T-cell (primary cell): Measurements from ENCODE around the gene C9orf85. TPM values are rescaled to one million over a fixed set of nuclear protein-coding genes. Genes with fewer than 3 reads are reported as not detected.
"Not testable (repeated sequence)": the region's sequence is repeated elsewhere in the genome, so short reads cannot be mapped to it uniquely, and the experiment has no call there.

Experiments
- ATAC-seq, 4 experiments: fragments of 200-7000 bp in 3 of 4; fragments of 150-1000 bp in 1 of 4; cut with Tn5 transposase; replicated peaks in 1 of 4; 1 replicate in 3 of 4; 2 replicates in 1 of 4; pipeline ENCODE4 v1.10.0; 2021; ENCODE audit warnings: moderate library complexity in 3 of 4, mild to moderate bottlenecking in 2 of 4, moderate number of reproducible peaks in 1 of 4
- CTCF ChIA-PET, 2 donors: fragments of 300-600 bp; sonication (Branson Sonifier 250); formaldehyde crosslinking; loops; one replicate each; lab custom pipeline; 2022; ENCODE audit warnings: antibody characterized with exemption in 2 of 2; lab: Charles Lee
- POLR2A ChIA-PET, 2 donors: fragments of 300-600 bp; sonication (Branson Sonifier 250); formaldehyde crosslinking; loops; one replicate each; lab custom pipeline; 2022; ENCODE audit warnings: antibody characterized with exemption in 2 of 2; lab: Charles Lee
- DNase-seq, 35 experiments: peaks; one replicate each; pipeline versions ENCODE4 v3.0.0 to v3.0.0-alpha.2; 2013 to 2023
- H3K27ac ChIP-seq: one replicate; pipeline ENCODE4 v1.5.1; 2013; ENCODE audit warnings: low read length
- H3K27me3 ChIP-seq, 2 experiments: replicated peaks in 1 of 2; 1 replicate in 1 of 2; 2 replicates in 1 of 2; pipeline versions ENCODE4 v1.6.1 to v1.7.0; 2013; ENCODE audit warnings: low read length in 1 of 2, mixed read lengths in 1 of 2; ENCODE audit not compliant: control insufficient read depth in 2 of 2, insufficient read depth in 2 of 2; ENCODE audit errors: extremely low read depth in 1 of 2
- H3K36me3 ChIP-seq, 2 donors: 1 replicate in 1 of 2; 2 replicates in 1 of 2; pipeline versions ENCODE4 v1.6.1 to v1.7.0; 2013; ENCODE audit warnings: low read length in 1 of 2; ENCODE audit not compliant: control insufficient read depth in 2 of 2, insufficient read depth in 1 of 2; ENCODE audit errors: extremely low read depth in 1 of 2
- H3K4me1 ChIP-seq, 2 experiments: 1 replicate in 1 of 2; 2 replicates in 1 of 2; pipeline versions ENCODE4 v1.6.1 to v1.7.0; 2013; ENCODE audit warnings: low read length in 2 of 2, mixed read lengths in 1 of 2; ENCODE audit not compliant: insufficient read depth in 2 of 2, control insufficient read depth in 1 of 2; ENCODE audit errors: extremely low read depth in 1 of 2
- H3K4me3 ChIP-seq, 2 donors: 1 replicate in 1 of 2; 2 replicates in 1 of 2; pipeline versions ENCODE4 v1.5.1 to v1.7.0; 2013; ENCODE audit warnings: mild to moderate bottlenecking in 2 of 2, low read length in 1 of 2, moderate library complexity in 1 of 2; ENCODE audit not compliant: control insufficient read depth in 1 of 2; ENCODE audit errors: extremely low read depth in 1 of 2
- H3K9me3 ChIP-seq: 2 replicates; pipeline ENCODE4 v1.7.0; 2013
- H3K27ac Mint-ChIP-seq, 2 donors: one replicate each; pipeline ENCODE4 v1.8.0; 2020 to 2021; ENCODE audit warnings: mild to moderate bottlenecking in 2 of 2, mixed read lengths in 2 of 2
- H3K27me3 Mint-ChIP-seq, 2 donors: one replicate each; pipeline ENCODE4 v1.8.0; 2021 to 2022; ENCODE audit warnings: mixed read lengths in 2 of 2
- H3K36me3 Mint-ChIP-seq: one replicate; pipeline ENCODE4 v1.8.0; 2021; ENCODE audit warnings: mixed read lengths
- H3K4me1 Mint-ChIP-seq, 3 donors: one replicate each; pipeline ENCODE4 v1.8.0; 2020 to 2022; ENCODE audit warnings: mixed read lengths in 3 of 3, mild to moderate bottlenecking in 1 of 3
- H3K4me3 Mint-ChIP-seq, 3 donors: one replicate each; pipeline ENCODE4 v1.8.0; 2020 to 2022; ENCODE audit warnings: mild to moderate bottlenecking in 3 of 3, mixed read lengths in 3 of 3, moderate library complexity in 3 of 3
- H3K9me3 Mint-ChIP-seq, 3 donors: one replicate each; pipeline ENCODE4 v1.8.0; 2020 to 2022; ENCODE audit warnings: mixed read lengths in 3 of 3
- WGBS: methylation state at CpG from one replicate; pipeline ENCODE4 v1.1.5; 2013; ENCODE audit warnings: missing lambda C conversion rate; ENCODE audit not compliant: insufficient coverage; 5-methylcytosine and 5-hydroxymethylcytosine counted together
- total RNA-seq, 35 experiments: library from RNA in 6 of 35; stranded (reverse) in 6 of 35; fragments of 120-200 nt in 1 of 35; gene quantifications; one replicate each; pipeline versions ENCODE4 v1.2.1 to v1.2.4 and lab custom pipeline; 2013 to 2026

C9orf85 gene
- total RNA-seq, 5 donors from 2014 or later (not counting 1 experiment from before 2014, with no cell fraction given): 6.1 to 10.0 (median 7.6) TPM

- POLR2A ChIA-PET: interaction anchor here in 1 of 2 donors (0.6 kb wide), 1 partner anchor 25 kb away, joined by 3 read pairs; no protein-coding TSS in a partner anchor
- Histone ChIP-seq H3K4me1 (no peaks in the 10 kb centered on the region), H3K36me3 (no peaks in the 10 kb centered on the region), H3K9me3 (no peaks in the 10 kb centered on the region), H3K27me3 (no peaks in the 10 kb centered on the region), H3K27ac (no peak overlapping the region), H3K4me3 (no peak overlapping the region)
- CTCF ChIA-PET: interaction anchor here in 1 of 2 donors (0.7 kb wide), 1 partner anchor 164 kb away, joined by 7 read pairs; no protein-coding TSS in a partner anchor
- no peak for DNase-seq
- no CpG with 5 or more reads among the region's 11 CpGs for WGBS
- no peak overlapping the region for H3K4me3 Mint-ChIP-seq
- ATAC-seq: no peak
- H3K27ac Mint-ChIP-seq: no peak overlapping the region
- H3K4me1 Mint-ChIP-seq: no peaks in the 10 kb centered on the region
- H3K27me3 Mint-ChIP-seq: no peaks in the 10 kb centered on the region
- H3K9me3 Mint-ChIP-seq: no peaks in the 10 kb centered on the region
- peaks cover 17% of the 10 kb centered on the region for H3K36me3 Mint-ChIP-seq
Observed at GRCh38 chr9:71987471-71988371, 76.3 kb downstream of the C9orf85 start.

GRCh38 chr9:71990466-71990865 is 79.0 kb downstream of the C9orf85 start:
- H3K36me3 Mint-ChIP-seq: no peaks in the 10 kb centered on the region
- H3K4me3 ChIP-seq: no peak overlapping the region
- no peaks in the 10 kb centered on the region for H3K4me1 ChIP-seq
- H3K4me3 Mint-ChIP-seq: no peak overlapping the region
- DNase-seq (no peak), ATAC-seq (no peak)
- H3K27me3 Mint-ChIP-seq: no peaks in the 10 kb centered on the region
- no peaks in the 10 kb centered on the region for H3K27me3 ChIP-seq
- H3K27ac Mint-ChIP-seq: no peak overlapping the region
- ChIA-PET CTCF (no interaction called here), POLR2A (no interaction called here)
- no peaks in the 10 kb centered on the region for H3K9me3 ChIP-seq
- no peak overlapping the region for H3K27ac ChIP-seq
- no peaks in the 10 kb centered on the region for H3K9me3 Mint-ChIP-seq
- no peaks in the 10 kb centered on the region for H3K4me1 Mint-ChIP-seq
- no peaks in the 10 kb centered on the region for H3K36me3 ChIP-seq
- no CpG with 5 or more reads among the region's 1 CpG for WGBS

GRCh38 chr9:72005451-72005850 is 94.0 kb downstream of the C9orf85 start:
- Histone ChIP-seq H3K9me3 (no peaks in the 10 kb centered on the region), H3K36me3 (no peaks in the 10 kb centered on the region), H3K4me1 (no peaks in the 10 kb centered on the region), H3K4me3 (no peak overlapping the region), H3K27me3 (peaks cover 0 to under 1% of the 10 kb centered on the region in 2 experiments), H3K27ac (no peak overlapping the region)
- no peak overlapping the region for H3K27ac Mint-ChIP-seq
- ChIA-PET CTCF (no interaction called here), POLR2A (no interaction called here)
- H3K4me1 Mint-ChIP-seq: no peaks in the 10 kb centered on the region
- H3K36me3 Mint-ChIP-seq: no peaks in the 10 kb centered on the region
- DNase-seq: no peak
- H3K27me3 Mint-ChIP-seq: no peaks in the 10 kb centered on the region
- H3K9me3 Mint-ChIP-seq: no peaks in the 10 kb centered on the region
- ATAC-seq: no peak
- H3K4me3 Mint-ChIP-seq: no peak overlapping the region

GRCh38 chr9:72006501-72006900 is 95.1 kb downstream of the C9orf85 start:
- 87% methylated on average over 4 of the region's 5 CpGs for WGBS
- ATAC-seq (no peak), DNase-seq (no peak)
- Histone ChIP-seq H3K4me3 (no peak overlapping the region), H3K9me3 (no peaks in the 10 kb centered on the region), H3K27me3 (peaks cover 0 to 2% of the 10 kb centered on the region in 2 experiments), H3K27ac (no peak overlapping the region), H3K36me3 (no peaks in the 10 kb centered on the region), H3K4me1 (no peaks in the 10 kb centered on the region)
- no peaks in the 10 kb centered on the region for H3K27me3 Mint-ChIP-seq
- H3K4me3 Mint-ChIP-seq: no peak overlapping the region
- ChIA-PET CTCF (interaction anchor here in 1 of 2 donors (1.0 kb wide), 1 partner anchor 20 kb away, joined by 3 read pairs; no protein-coding TSS in a partner anchor), POLR2A (interaction anchor here in 1 of 2 donors (0.8 kb wide), 1 partner anchor 22 kb away, joined by 3 read pairs; no protein-coding TSS in a partner anchor)
- H3K36me3 Mint-ChIP-seq: no peaks in the 10 kb centered on the region
- H3K27ac Mint-ChIP-seq: no peak overlapping the region
- H3K4me1 Mint-ChIP-seq: no peaks in the 10 kb centered on the region
- H3K9me3 Mint-ChIP-seq: no peaks in the 10 kb centered on the region

GRCh38 chr9:72007726-72008125 is 96.3 kb downstream of the C9orf85 start:
- H3K4me3 Mint-ChIP-seq: not testable (repeated sequence)

GRCh38 chr9:72012646-72013045 is 101.2 kb downstream of the C9orf85 start:
- Mint-ChIP-seq H3K4me3 (no peak overlapping the region), H3K9me3 (no peaks in the 10 kb centered on the region), H3K27ac (no peak overlapping the region), H3K4me1 (peaks cover 10 to 12% (median 10%) of the 10 kb centered on the region in 3 donors), H3K36me3 (no peaks in the 10 kb centered on the region), H3K27me3 (no peaks in the 10 kb centered on the region)
- 80% methylated on average over 1 of the region's 4 CpGs for WGBS
- no peaks in the 10 kb centered on the region for H3K4me1 ChIP-seq
- H3K36me3 ChIP-seq: no peaks in the 10 kb centered on the region
- ChIA-PET CTCF (no interaction called here), POLR2A (interaction anchor here (0.6 to 1.1 kb wide), 2 partner anchors 138 to 193 kb away, joined by 3 to 4 read pairs; no protein-coding TSS in a partner anchor)
- H3K27ac ChIP-seq: no peak overlapping the region
- no peak for DNase-seq
- no peaks in the 10 kb centered on the region for H3K9me3 ChIP-seq
- peaks cover 0 to 2% of the 10 kb centered on the region in 2 experiments for H3K27me3 ChIP-seq
- no peak for ATAC-seq
- H3K4me3 ChIP-seq: no peak overlapping the region

More at GRCh38 chr9:72007726-72008125, 96.3 kb downstream of the C9orf85 start:
- DNase-seq, H3K27ac Mint-ChIP-seq, H3K4me1 ChIP-seq, H3K9me3 ChIP-seq, H3K27me3 ChIP-seq, H3K4me1 Mint-ChIP-seq, H3K27me3 Mint-ChIP-seq, H3K36me3 Mint-ChIP-seq, ATAC-seq, H3K36me3 ChIP-seq, H3K9me3 Mint-ChIP-seq, H3K4me3 ChIP-seq, POLR2A ChIA-PET, H3K27ac ChIP-seq: not testable (repeated sequence)
- CTCF ChIA-PET: interaction anchor here in 1 of 2 donors (1.1 kb wide), 1 partner anchor 201 kb away, joined by 3 read pairs; no protein-coding TSS in a partner anchor
- WGBS: 81% methylated on average over 10 of the region's 20 CpGs
